ENCODE measurements around the gene UTS2B.

The UTS2B gene

GRCh38 chr3:191345334-191345733, 15.0 kb upstream of the UTS2B start:
- Histone ChIP-seq H3K79me2 (ENCODE audit: low read length) (peaks cover 100% of the 10 kb centered on the region), H3K4me3 (ENCODE audit: low read length) (no peak overlapping the region), H2AFZ (ENCODE audit: low read depth, low read length) (no peak overlapping the region), H4K20me1 (ENCODE audit: insufficient read depth, low read length) (peaks cover 85% of the 10 kb centered on the region), H3K9me3 (ENCODE audit: insufficient read depth, low read length) (no peaks in the 10 kb centered on the region), H3K4me2 (ENCODE audit: low read length) (no peak overlapping the region), H3K27ac (ENCODE audit: low read length) (no peak overlapping the region), H3K9ac (ENCODE audit: low read length) (no peak overlapping the region), H3K36me3 (replicated peaks; ENCODE audit: low read depth, low read length) (no peaks in the 10 kb centered on the region), H3K4me1 (ENCODE audit: low read length) (peaks cover 6% of the 10 kb centered on the region), H3K27me3 (ENCODE audit: low read depth, low read length) (no peaks in the 10 kb centered on the region)
- TF ChIP-seq EZH2phosphoT487 (IDR thresholded peaks at IDR 0.05; ENCODE audit: low read depth) (no peak), CTCF (IDR thresholded peaks at IDR 0.05; ENCODE audit: low read depth, low read length) (no peak)

DNA sequence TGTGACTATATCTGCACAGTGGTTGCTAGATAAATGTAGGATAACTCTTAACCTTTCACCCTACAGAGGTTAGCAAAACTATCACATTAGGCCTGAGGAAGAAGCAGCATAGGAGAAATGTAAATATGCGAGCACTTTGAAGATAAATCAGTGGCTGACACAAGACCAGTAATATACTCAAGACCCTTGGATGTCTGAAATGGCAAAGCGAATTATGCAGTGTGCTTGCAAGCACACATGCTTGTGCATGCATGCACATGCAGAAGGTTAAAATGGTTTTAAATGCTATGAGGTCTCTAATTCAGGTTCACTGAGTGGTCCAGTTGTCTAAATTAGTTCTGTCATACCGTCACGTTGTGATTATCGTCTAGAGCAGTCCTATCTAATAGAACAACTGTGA, 13.6 kb upstream of the UTS2B start:
- no peak overlapping the region for H2AFZ ChIP-seq (ENCODE audit: low read depth, low read length)
- no peak overlapping the region for H3K27ac ChIP-seq (ENCODE audit: low read length)
- no peak overlapping the region for H3K4me2 ChIP-seq (ENCODE audit: low read length)
- H3K4me1 ChIP-seq (ENCODE audit: low read length), result no peaks in the 10 kb centered on the region
- no peaks in the 10 kb centered on the region for H3K9me3 ChIP-seq (ENCODE audit: insufficient read depth, low read length)
- H3K4me3 ChIP-seq (ENCODE audit: low read length), result no peak overlapping the region
- peaks cover 100% of the 10 kb centered on the region for H3K79me2 ChIP-seq (ENCODE audit: low read length)
- H3K27me3 ChIP-seq (ENCODE audit: low read depth, low read length), result no peaks in the 10 kb centered on the region
- peaks cover 89% of the 10 kb centered on the region for H4K20me1 ChIP-seq (ENCODE audit: insufficient read depth, low read length)
- TF ChIP-seq CTCF (IDR thresholded peaks at IDR 0.05; ENCODE audit: low read depth, low read length) (no peak), EZH2phosphoT487 (IDR thresholded peaks at IDR 0.05; ENCODE audit: low read depth) (no peak)
- H3K9ac ChIP-seq (ENCODE audit: low read length), result no peak overlapping the region
- no peaks in the 10 kb centered on the region for H3K36me3 ChIP-seq (replicated peaks; ENCODE audit: low read depth, low read length)

DNA sequence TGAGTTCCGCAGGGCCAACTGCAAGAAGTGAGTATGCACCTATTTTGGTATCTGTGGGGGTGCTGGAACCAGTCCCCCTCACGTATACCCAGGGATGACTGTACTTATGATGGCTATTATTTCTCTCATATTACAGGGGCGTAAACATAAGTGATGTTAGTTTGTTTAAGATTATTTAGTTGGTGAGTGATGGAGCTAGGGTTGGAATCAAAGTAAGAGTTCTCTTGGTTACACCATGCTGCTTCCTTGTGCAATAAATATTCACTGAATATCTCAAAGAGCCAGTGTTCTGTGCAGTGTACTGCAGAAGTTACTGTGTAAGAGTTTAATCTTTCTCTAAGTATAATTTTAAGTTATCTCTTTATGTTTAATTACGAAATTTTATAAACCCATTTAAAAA, 12.8 kb upstream of the UTS2B start:
- TF ChIP-seq EZH2phosphoT487 (IDR thresholded peaks at IDR 0.05; ENCODE audit: low read depth), result no peak
- no peak for TF ChIP-seq CTCF (IDR thresholded peaks at IDR 0.05; ENCODE audit: low read depth, low read length)
- H3K79me2 ChIP-seq (ENCODE audit: low read length), result peaks cover 100% of the 10 kb centered on the region
- H2AFZ ChIP-seq (ENCODE audit: low read depth, low read length), result no peak overlapping the region
- no peak overlapping the region for H3K4me3 ChIP-seq (ENCODE audit: low read length)
- no peaks in the 10 kb centered on the region for H3K9me3 ChIP-seq (ENCODE audit: insufficient read depth, low read length)
- no peak overlapping the region for H3K9ac ChIP-seq (ENCODE audit: low read length)
- no peaks in the 10 kb centered on the region for H3K27me3 ChIP-seq (ENCODE audit: low read depth, low read length)
- no peaks in the 10 kb centered on the region for H3K36me3 ChIP-seq (replicated peaks; ENCODE audit: low read depth, low read length)
- H3K27ac ChIP-seq (ENCODE audit: low read length), result no peak overlapping the region
- no peak overlapping the region for H3K4me2 ChIP-seq (ENCODE audit: low read length)
- H4K20me1 ChIP-seq (ENCODE audit: insufficient read depth, low read length), result peaks cover 89% of the 10 kb centered on the region
- no peaks in the 10 kb centered on the region for H3K4me1 ChIP-seq (ENCODE audit: low read length)

DNA sequence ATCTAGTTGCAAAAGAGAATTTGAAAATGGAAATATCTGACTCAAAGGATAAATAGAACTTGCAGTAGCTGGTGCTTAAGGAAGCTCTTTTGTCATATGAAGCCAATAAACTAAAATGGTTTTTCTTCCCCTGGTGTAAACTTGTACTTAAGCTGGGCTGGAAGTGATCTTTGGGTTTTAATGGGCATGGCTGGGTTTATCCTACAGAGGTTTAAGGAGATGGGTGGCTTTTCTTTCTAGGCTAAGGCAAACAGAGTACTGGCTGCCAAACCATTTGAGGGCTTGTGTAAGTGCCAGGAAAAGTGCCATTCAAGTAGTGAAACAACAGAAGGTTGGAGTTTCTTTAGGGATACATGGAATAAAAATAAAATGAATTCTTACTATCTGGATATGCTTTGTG, 12.1 kb upstream of the UTS2B start:
- H3K79me2 ChIP-seq (ENCODE audit: low read length), result peaks cover 100% of the 10 kb centered on the region
- no peak overlapping the region for H2AFZ ChIP-seq (ENCODE audit: low read depth, low read length)
- TF ChIP-seq EZH2phosphoT487 (IDR thresholded peaks at IDR 0.05; ENCODE audit: low read depth) (no peak), CTCF (IDR thresholded peaks at IDR 0.05; ENCODE audit: low read depth, low read length) (no peak)
- H3K27me3 ChIP-seq (ENCODE audit: low read depth, low read length), result no peaks in the 10 kb centered on the region
- no peaks in the 10 kb centered on the region for H3K36me3 ChIP-seq (replicated peaks; ENCODE audit: low read depth, low read length)
- no peaks in the 10 kb centered on the region for H3K9me3 ChIP-seq (ENCODE audit: insufficient read depth, low read length)
- no peaks in the 10 kb centered on the region; the same call in 1 of the 2 replicates for H3K4me1 ChIP-seq (ENCODE audit: low read length)
- no peak overlapping the region for H3K4me3 ChIP-seq (ENCODE audit: low read length)
- no peak overlapping the region for H3K9ac ChIP-seq (ENCODE audit: low read length)
- H3K4me2 ChIP-seq (ENCODE audit: low read length), result no peak overlapping the region
- peaks cover 89% of the 10 kb centered on the region for H4K20me1 ChIP-seq (ENCODE audit: insufficient read depth, low read length)
- no peak overlapping the region for H3K27ac ChIP-seq (ENCODE audit: low read length)
